LNCaP clone FGC (cell line): Measurements from ENCODE around the gene RASGRF1.

ENCODE experiments used
- DNase-seq: peaks from one replicate; pipeline ENCODE4 v3.0.0-alpha.2; 2011; ENCODE audit warnings: low read depth
- H3K4me3 ChIP-seq: 2 replicates; pipeline ENCODE4 v1.5.1; 2011; ENCODE audit warnings: mild to moderate bottlenecking, low read depth, low read length, control low read depth
- CTCF ChIP-seq: IDR thresholded peaks from 2 replicates; pipeline ENCODE4 v1.5.1; 2012; ENCODE audit warnings: mild to moderate bottlenecking; ENCODE audit not compliant: control insufficient read depth, insufficient read depth; ENCODE audit errors: extremely low read depth

The RASGRF1 gene

GRCh38 chr15:78992416-78993256, 97.9 kb downstream of the RASGRF1 start:
- no peak for TF ChIP-seq CTCF
- H3K4me3 ChIP-seq = no peak overlapping the region
- no peak for DNase-seq

GRCh38 chr15:78991879-78992278, 98.7 kb downstream of the RASGRF1 start:
- no peak for DNase-seq
- H3K4me3 ChIP-seq = no peak overlapping the region
- no peak for TF ChIP-seq CTCF

GRCh38 chr15:78991476-78991875, 99.1 kb downstream of the RASGRF1 start:
- no peak overlapping the region for H3K4me3 ChIP-seq
- no peak for DNase-seq
- TF ChIP-seq CTCF = no peak

GRCh38 chr15:78990278-78990677, 100.3 kb downstream of the RASGRF1 start:
- no peak overlapping the region for H3K4me3 ChIP-seq
- DNase-seq = no peak
- no peak for TF ChIP-seq CTCF

- no peak for TF ChIP-seq CTCF
- DNase-seq = no peak
- no peak overlapping the region for H3K4me3 ChIP-seq
Observed at GRCh38 chr15:78989701-78990240, 100.8 kb downstream of the RASGRF1 start.

- DNase-seq = no peak
- TF ChIP-seq CTCF = no peak
- no peak overlapping the region for H3K4me3 ChIP-seq
Observed at GRCh38 chr15:78988361-78988911, 102.1 kb downstream of the RASGRF1 start.
